Lung (tissue), 12 donors: ENCODE measurements around the gene PRKCB. TPM values are rescaled to one million over a fixed set of nuclear protein-coding genes. Genes with fewer than 3 reads are reported as not detected.

Experiments
- ATAC-seq: fragments of 200-7000 bp; cut with Tn5 transposase; one replicate; pipeline ENCODE4 v1.9.1; 2020; ENCODE audit warnings: moderate number of reproducible peaks; ENCODE audit not compliant: insufficient read depth, low FRiP score
- DNase-seq, 3 donors: peaks; one replicate each; pipeline ENCODE4 v3.0.0-alpha.2; 2013 to 2017
- H3K27ac ChIP-seq, 2 donors: one replicate each; pipeline ENCODE4 v1.5.1; 2013; ENCODE audit warnings: mild to moderate bottlenecking in 2 of 2, moderate library complexity in 2 of 2, control low read depth in 1 of 2, inconsistent platforms in 1 of 2, low read depth in 1 of 2, low read length in 1 of 2
- H3K27me3 ChIP-seq, 3 donors: one replicate each; pipeline ENCODE4 v1.5.1; 2013; ENCODE audit warnings: low read length in 2 of 3; ENCODE audit not compliant: control insufficient read depth in 3 of 3, insufficient read depth in 3 of 3
- H3K36me3 ChIP-seq, 4 donors: one replicate each; pipeline ENCODE4 v1.5.1; 2013; ENCODE audit warnings: low read length in 4 of 4, mild to moderate bottlenecking in 1 of 4, moderate library complexity in 1 of 4; ENCODE audit not compliant: control insufficient read depth in 4 of 4, insufficient read depth in 4 of 4
- H3K4me1 ChIP-seq, 5 donors: one replicate each; pipeline ENCODE4 v1.5.1; 2013; ENCODE audit warnings: low read length in 5 of 5, mild to moderate bottlenecking in 2 of 5, moderate library complexity in 1 of 5; ENCODE audit not compliant: control insufficient read depth in 5 of 5, insufficient read depth in 5 of 5
- H3K4me3 ChIP-seq: one replicate; pipeline ENCODE4 v1.5.1; 2013; ENCODE audit warnings: mild to moderate bottlenecking, control low read depth, moderate library complexity
- H3K9ac ChIP-seq, 2 donors: one replicate each; pipeline ENCODE4 v1.5.1; 2013; ENCODE audit warnings: low read length in 2 of 2, control low read depth in 1 of 2; ENCODE audit not compliant: insufficient read depth in 1 of 2
- H3K9me3 ChIP-seq, 4 donors: one replicate each; pipeline ENCODE4 v1.5.1; 2013; ENCODE audit warnings: low read length in 3 of 4, mild to moderate bottlenecking in 1 of 4, moderate library complexity in 1 of 4; ENCODE audit not compliant: control insufficient read depth in 4 of 4, insufficient read depth in 3 of 4
- CTCF ChIP-seq: IDR thresholded peaks from 2 replicates; pipeline ENCODE4 v1.5.1; 2012; ENCODE audit warnings: mild to moderate bottlenecking; ENCODE audit errors: control extremely low read depth, extremely low read depth
- WGBS, 2 donors: extraction: QIAGEN DNeasy Blood & Tissue Kit; methylation state at CpG; one replicate each; pipeline ENCODE4 v1.1.7; 2013; 5-methylcytosine and 5-hydroxymethylcytosine counted together
- polyA plus RNA-seq, 2 donors: library from polyadenylated mRNA; stranded (reverse); fragments of 200-250 nt; gene quantifications; one replicate each; pipeline ENCODE4 v1.2.1, GENCODE V29; 2013
- total RNA-seq, 2 donors: library from RNA; depleted of rRNA in 1 of 2; stranded (reverse); fragments of >200 nt in 1 of 2; gene quantifications; one replicate each; pipeline ENCODE4 v1.2.1, GENCODE V29; 2014 to 2021
- donor health status: control.
- donor health status: control.
- donor health status: Bipolar disorder and iron deficiency.
- donor health status: healthy.
- donor health status: DM: yes; HTN: yes; CAD: no.

The PRKCB gene
- total and polyA plus RNA-seq, 4 donors = 2.5 to 46.4 (median 21.8) TPM

GRCh38 chr16:23949630-23950290, 114.0 kb downstream of the PRKCB start:
- Histone ChIP-seq H3K9ac (no peak overlapping the region), H3K4me1 (peaks cover 0 to 6% (median 3%) of the 10 kb centered on the region in 5 donors), H3K27me3 (no peaks in the 10 kb centered on the region), H3K36me3 (no peaks in the 10 kb centered on the region), H3K9me3 (peaks cover 0 to 2% (median 0%) of the 10 kb centered on the region in 4 donors), H3K27ac (no peak overlapping the region), H3K4me3 (no peak overlapping the region)
- TF ChIP-seq CTCF = no peak
- no peak for ATAC-seq
- WGBS, 2 donors = 24 to 52% methylated on average over 5 of the region's 5 CpGs
- DNase-seq = no peak

- Histone ChIP-seq H3K9me3 (peaks cover 0 to 2% (median 0%) of the 10 kb centered on the region in 4 donors), H3K4me1 (peaks cover 0 to 6% (median 3%) of the 10 kb centered on the region in 5 donors), H3K4me3 (no peak overlapping the region), H3K27ac (no peak overlapping the region), H3K36me3 (no peaks in the 10 kb centered on the region), H3K9ac (no peak overlapping the region), H3K27me3 (no peaks in the 10 kb centered on the region)
- ATAC-seq (no peak), DNase-seq (no peak)
- WGBS, 2 donors = 32 to 47% methylated on average over 3 of the region's 3 CpGs
- TF ChIP-seq CTCF = no peak
Observed at GRCh38 chr16:23950291-23950894, 114.6 kb downstream of the PRKCB start.

- Histone ChIP-seq H3K9me3 (peaks cover 0 to 2% (median 0%) of the 10 kb centered on the region in 4 donors), H3K27me3 (no peaks in the 10 kb centered on the region), H3K36me3 (no peaks in the 10 kb centered on the region), H3K4me3 (no peak overlapping the region), H3K4me1 (peaks cover 0 to 6% (median 3%) of the 10 kb centered on the region in 5 donors), H3K27ac (no peak overlapping the region), H3K9ac (no peak overlapping the region)
- ATAC-seq = no peak
- TF ChIP-seq CTCF = no peak
- 48 to 61% methylated on average over 7 of the region's 7 CpGs for WGBS, 2 donors
- no peak for DNase-seq
Observed at GRCh38 chr16:23950898-23951297, 115.1 kb downstream of the PRKCB start.
